GM19324 (cell line): ENCODE results near the gene MASP1.
"Not testable (repeated sequence)": the region's sequence is repeated elsewhere in the genome, so short reads cannot be mapped to it uniquely, and the experiment has no call there.

Experiments used
- ATAC-seq: cut with Tn5 transposase; IDR thresholded peaks from one replicate; pipeline ENCODE4 v1.9.1; 2021; ENCODE audit warnings: mild to moderate bottlenecking, moderate library complexity; ENCODE audit not compliant: unreplicated experiment, low FRiP score

The MASP1 gene

DNA sequence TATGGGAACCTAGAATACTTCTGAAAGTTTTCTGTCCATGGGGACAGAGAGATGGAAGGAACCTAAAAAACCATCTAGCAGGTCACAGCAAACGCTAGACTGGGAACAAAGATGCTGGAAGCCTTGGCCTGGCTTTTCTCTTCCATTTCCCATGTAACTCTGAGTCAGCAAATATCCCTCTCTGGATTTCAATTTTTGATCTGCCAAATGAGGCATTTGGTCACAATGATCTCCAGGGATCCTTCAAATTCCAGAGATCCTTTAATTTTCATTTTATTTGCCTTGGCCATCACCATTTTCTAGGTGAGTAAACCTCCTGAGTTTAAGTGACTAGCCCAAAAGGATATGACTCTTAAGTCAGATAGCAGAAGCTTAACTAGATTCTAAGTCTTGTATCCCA is 54.6 kb downstream of the MASP1 start:
- ATAC-seq, result no peak

GRCh38 chr3:187230011-187230410 is 61.5 kb downstream of the MASP1 start:
- ATAC-seq, result no peak

DNA sequence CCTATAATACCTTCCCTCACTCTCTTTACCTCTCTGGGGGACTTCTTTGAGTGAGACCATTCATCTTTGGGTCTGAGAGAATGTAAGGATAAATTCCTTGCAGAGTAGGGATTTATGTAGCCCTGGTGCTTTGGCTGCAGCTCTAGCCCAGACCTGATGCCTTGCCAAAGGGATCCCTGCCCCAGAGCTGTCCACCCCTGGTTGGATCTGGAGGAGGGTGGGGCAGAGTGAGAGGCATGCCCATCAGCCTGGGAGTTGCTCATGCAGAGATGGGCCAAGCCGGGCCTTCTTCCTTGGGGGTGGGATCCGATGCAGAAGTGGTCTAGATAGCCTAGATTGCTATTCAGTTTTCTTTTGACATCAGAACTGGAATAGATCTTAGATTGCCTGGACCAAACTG is 62.8 kb downstream of the MASP1 start:
- ATAC-seq, result no peak

GRCh38 chr3:187227658-187228258 is 63.8 kb downstream of the MASP1 start:
- no peak for ATAC-seq

DNA sequence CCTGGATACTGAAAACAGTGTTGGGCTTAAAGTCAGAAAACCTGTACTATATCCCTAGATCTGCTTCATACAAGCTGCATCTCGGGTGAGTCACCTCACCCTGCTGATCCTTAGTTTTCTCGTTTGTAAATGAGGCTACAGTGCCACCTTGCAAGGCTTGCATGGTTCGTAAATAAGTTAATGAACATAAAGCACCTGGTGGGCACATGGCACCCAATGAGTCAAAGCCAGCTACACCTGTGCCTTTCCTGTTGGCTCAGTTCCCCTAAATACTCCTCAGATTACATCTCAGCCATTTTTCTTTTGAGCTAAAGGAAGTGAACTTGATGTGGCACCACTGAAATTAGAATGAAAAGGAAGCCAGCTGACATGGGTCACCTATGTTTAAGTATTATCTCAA is 67.7 kb downstream of the MASP1 start:
- no peak for ATAC-seq

GRCh38 chr3:187222801-187223200 is 68.7 kb downstream of the MASP1 start:
- ATAC-seq, result no peak

DNA sequence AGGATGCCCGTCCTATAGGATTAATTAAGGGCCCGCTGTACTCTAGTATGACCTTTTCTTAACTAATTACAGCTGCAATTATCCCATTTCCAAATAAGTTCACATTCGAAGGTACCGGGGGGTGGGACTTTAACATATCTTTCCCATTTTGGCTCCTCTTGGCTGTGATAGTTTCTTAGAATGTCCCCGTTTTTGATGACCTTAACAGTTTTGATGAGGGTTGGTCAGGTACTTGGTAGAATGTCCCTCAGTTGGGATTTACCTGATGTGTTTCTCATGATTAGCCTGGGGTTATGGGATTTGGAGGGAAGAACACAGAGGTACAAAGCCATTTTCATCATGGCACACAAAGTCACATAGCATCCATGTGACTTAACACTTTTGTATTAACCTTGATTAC is 76.1 kb downstream of the MASP1 start:
- ATAC-seq, result no peak

GRCh38 chr3:187213616-187214015 is 77.9 kb downstream of the MASP1 start:
- no peak for ATAC-seq

DNA sequence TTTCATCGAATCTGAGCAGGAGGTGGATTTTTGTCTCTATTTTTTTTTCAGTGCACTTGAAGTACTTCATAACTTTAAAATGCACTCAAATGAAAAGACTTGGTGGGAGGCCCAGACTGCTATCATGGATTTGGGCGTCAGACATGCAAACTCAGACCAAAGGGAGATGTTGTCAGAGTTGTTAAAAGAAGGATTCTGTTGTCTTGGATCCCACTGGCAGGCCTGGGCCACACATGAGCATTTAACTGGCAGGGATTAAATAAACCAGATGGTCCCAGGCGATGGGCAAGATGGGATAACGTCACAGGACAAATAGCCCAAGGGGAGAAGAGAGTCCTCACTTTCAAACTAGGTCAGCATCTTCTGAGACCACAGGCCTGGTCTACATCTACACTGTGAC is 78.8 kb downstream of the MASP1 start:
- no peak for ATAC-seq

DNA sequence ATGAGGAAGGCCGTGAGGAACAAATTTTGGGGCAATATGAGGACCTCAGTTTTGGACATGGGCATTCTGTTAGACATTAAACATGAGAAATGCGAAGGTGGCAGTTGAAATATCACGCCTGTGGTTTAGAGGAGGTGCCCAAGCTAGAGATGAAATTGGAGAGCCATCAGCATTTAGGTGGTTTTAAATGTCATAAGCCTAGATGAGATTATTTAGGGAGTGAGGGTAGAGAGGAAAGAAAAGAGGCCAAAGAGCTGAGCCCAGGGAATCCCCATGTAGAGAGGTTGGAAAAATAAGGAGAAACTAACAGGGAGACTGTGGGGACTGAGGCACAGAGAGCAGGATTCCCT is 79.4 kb downstream of the MASP1 start:
- no peak for ATAC-seq

GRCh38 chr3:187211532-187212195 is 79.9 kb downstream of the MASP1 start:
- no peak for ATAC-seq

- ATAC-seq, result peak; percentile 81
Observed at GRCh38 chr3:187210545-187211327, 80.8 kb downstream of the MASP1 start.

GRCh38 chr3:187210091-187210490 is 81.4 kb downstream of the MASP1 start:
- ATAC-seq, result no peak

- ATAC-seq, result no peak
Observed at GRCh38 chr3:187209491-187209890, 82.0 kb downstream of the MASP1 start.

GRCh38 chr3:187208159-187208558 is 83.4 kb downstream of the MASP1 start:
- no peak for ATAC-seq

- ATAC-seq, result no peak
Observed at GRCh38 chr3:187207624-187208023, 83.9 kb downstream of the MASP1 start.

- ATAC-seq, result no peak
Observed at GRCh38 chr3:187207062-187207461, 84.5 kb downstream of the MASP1 start.

DNA sequence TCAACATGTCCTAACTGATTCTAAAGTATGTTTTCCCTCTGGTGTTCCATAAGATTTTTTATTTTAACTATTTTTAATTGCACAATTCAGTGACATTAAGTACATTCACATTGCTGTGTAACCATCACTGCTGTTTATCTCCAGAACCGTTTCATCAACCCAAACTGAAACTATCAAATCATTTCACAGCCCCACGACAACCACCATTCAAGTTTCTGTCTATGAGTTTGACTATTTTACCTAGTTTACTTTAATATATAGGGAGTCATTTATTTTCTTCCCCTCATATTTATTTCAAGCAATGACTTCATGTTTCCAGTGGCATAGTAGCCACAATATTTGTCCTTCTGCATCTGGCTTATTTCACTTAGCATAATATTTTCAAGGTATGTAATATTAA is 85.9 kb downstream of the MASP1 start:
- ATAC-seq, result no peak

DNA sequence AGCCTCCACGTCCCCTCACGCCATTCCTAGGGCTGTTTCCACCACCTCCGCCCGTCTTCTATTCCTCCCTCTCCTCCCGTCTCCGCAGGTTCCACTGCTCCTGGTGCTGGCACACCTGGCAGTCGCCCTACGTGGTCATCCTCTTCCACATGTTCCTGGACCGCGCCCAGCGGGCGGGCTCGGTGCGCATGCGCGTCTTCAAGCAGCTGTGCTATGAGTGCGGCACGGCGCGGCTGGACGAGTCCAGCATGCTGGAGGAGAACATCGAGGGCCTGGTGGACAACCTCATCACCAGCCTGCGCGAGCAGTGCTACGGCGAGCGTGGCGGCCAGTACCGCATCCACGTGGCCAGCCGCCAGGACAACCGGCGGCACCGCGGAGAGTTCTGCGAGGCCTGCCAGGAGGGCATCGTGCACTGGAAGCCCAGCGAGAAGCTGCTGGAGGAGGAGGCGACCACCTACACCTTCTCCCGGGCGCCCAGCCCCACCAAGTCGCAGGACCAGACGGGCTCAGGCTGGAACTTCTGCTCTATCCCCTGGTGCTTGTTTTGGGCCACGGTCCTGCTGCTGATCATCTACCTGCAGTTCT is 92.0 kb downstream of the MASP1 start:
- not testable (repeated sequence) for ATAC-seq

GRCh38 chr3:187198490-187198889 is 93.0 kb downstream of the MASP1 start:
- ATAC-seq, result no peak

DNA sequence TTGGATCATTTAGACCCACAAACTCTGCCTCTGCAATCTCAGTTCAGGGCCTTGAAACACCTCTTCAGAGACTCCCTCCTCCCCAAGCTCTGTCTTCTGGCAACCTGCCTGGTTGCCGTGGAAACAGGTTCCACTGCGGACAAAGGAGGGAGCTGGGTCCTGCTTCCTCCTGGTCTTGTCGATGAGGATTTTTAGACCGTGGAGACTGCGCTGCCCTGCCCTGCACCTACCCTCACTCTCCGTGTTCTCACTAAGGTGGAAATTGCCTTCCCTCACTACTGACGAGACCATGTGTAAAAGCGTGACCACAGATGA is 94.2 kb downstream of the MASP1 start, which contains the start of gene RTP1:
Gene RTP1 (plus strand): TSS at position 152 of the 315 bp plus-strand sequence. CDS start 30 bp downstream, at position 182.
- no peak for ATAC-seq
